Measurements from ENCODE around the gene ABT1. TPM values are rescaled to one million over a fixed set of nuclear protein-coding genes. Genes with fewer than 3 reads are reported as not detected.

ABT1 gene
- total RNA-seq, 1 donor, result 16.4 TPM

GRCh38 chr6:26602262-26602661, 5.5 kb downstream of the ABT1 start:
- TF ChIP-seq, protein P1, sequence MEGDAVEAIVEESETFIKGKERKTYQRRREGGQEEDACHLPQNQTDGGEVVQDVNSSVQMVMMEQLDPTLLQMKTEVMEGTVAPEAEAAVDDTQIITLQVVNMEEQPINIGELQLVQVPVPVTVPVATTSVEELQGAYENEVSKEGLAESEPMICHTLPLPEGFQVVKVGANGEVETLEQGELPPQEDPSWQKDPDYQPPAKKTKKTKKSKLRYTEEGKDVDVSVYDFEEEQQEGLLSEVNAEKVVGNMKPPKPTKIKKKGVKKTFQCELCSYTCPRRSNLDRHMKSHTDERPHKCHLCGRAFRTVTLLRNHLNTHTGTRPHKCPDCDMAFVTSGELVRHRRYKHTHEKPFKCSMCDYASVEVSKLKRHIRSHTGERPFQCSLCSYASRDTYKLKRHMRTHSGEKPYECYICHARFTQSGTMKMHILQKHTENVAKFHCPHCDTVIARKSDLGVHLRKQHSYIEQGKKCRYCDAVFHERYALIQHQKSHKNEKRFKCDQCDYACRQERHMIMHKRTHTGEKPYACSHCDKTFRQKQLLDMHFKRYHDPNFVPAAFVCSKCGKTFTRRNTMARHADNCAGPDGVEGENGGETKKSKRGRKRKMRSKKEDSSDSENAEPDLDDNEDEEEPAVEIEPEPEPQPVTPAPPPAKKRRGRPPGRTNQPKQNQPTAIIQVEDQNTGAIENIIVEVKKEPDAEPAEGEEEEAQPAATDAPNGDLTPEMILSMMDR (IDR thresholded peaks at IDR 0.05; ENCODE audit: insufficient read depth, low read depth, low read length), result no peak
- no peak for DNase-seq (ENCODE audit: low read depth)
- no peak overlapping the region for H3K4me3 ChIP-seq (ENCODE audit: low read depth, low read length)

- no peak for DNase-seq (ENCODE audit: low read depth)
- TF ChIP-seq, protein P1 (IDR thresholded peaks at IDR 0.05; ENCODE audit: insufficient read depth, low read depth, low read length), result no peak
These were observed 7.3 kb downstream of the ABT1 start for GRCh38 chr6:26604026-26604425.

DNA sequence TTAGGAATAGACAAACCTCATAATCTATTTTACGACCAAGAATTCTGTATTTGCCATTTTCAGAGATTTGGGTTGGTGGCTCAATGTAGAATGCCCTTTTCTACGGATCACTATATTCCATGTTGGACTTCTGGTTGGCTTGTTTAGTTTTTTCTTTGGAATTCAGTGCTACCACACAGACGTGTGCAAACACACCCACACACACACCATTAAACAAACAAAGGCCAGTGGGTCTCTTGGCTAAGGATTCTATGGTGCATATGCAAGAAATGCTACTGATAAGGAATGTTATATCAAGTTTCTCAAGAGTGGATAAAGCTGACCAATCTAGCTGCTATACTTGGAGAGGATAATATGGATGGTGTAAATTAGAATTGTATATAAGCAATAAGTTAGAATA, 8.0 kb downstream of the ABT1 start:
- TF ChIP-seq, protein P1 (IDR thresholded peaks at IDR 0.05; ENCODE audit: insufficient read depth, low read depth, low read length), result no peak
- H3K4me3 ChIP-seq (ENCODE audit: low read depth, low read length), result no peak overlapping the region
- DNase-seq (ENCODE audit: low read depth), result no peak

More at GRCh38 chr6:26604026-26604425, 7.3 kb downstream of the ABT1 start:
- H3K4me3 ChIP-seq (ENCODE audit: low read depth, low read length), result no peak overlapping the region

DNA sequence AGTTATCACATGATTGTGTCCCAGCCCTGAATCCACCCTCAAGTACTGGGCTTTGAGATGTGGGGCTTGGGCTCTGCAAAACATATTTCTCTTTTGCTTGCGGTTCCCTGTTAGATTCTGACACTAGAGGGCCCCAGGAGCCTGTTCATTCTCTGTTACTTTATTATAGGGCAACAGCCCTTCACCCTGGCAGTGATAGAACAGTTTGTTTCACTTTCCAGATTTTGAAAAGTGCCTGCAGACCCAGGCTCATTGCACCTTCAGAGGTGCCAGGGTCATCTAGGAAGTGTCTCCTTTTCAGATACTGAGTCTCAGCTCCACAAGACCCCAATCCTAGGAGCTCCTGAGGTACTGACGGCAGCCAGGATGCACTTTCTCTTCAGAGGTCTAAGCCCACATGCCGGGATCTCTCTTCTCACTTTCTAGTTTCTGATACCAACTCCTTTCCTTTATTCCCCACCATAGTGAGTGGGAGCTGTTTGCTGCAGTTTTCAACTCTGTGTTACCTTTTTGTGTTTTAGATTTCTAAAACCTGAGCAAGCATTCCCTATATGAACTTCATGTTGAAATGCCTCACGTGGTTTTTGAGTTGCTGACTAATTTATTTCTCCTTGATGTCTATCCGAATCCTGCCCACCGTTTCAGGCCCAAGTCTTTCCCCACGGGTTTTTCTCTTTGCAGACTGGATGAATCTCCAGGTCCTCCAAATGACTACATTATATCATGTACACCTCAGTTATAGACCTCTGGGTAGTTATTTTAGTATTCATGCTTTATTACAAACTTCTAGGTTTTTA, 10.9 kb downstream of the ABT1 start:
- TF ChIP-seq, protein P1 (IDR thresholded peaks at IDR 0.05; ENCODE audit: insufficient read depth, low read depth, low read length), result peak; percentile 94
- DNase-seq (ENCODE audit: low read depth), result peak; percentile 73
- peak overlapping the region; percentile 31 for H3K4me3 ChIP-seq (ENCODE audit: low read depth, low read length)

DNA sequence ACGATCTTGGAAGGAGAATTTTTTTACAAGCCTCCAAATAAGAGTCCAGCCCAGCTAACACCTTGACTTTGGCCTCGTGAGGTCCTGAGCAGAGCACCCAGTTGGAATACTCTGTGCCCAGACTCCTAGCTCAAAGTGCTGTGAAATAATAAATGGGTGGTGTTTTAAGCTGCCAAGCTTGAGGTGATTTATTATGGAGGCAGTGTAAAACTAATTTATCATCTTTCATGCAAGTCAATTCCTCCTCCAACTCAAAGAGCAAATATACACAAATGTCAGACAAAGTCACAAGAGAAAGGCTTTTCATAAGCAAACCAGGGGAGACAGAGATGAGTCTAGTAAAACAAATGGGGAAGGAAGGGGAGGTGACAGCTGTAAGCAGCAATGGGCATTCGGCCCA, 12.7 kb downstream of the ABT1 start:
- H3K4me3 ChIP-seq (ENCODE audit: low read depth, low read length), result no peak overlapping the region
- TF ChIP-seq, protein P1 (IDR thresholded peaks at IDR 0.05; ENCODE audit: insufficient read depth, low read depth, low read length), result no peak
- no peak for DNase-seq (ENCODE audit: low read depth)

DNA sequence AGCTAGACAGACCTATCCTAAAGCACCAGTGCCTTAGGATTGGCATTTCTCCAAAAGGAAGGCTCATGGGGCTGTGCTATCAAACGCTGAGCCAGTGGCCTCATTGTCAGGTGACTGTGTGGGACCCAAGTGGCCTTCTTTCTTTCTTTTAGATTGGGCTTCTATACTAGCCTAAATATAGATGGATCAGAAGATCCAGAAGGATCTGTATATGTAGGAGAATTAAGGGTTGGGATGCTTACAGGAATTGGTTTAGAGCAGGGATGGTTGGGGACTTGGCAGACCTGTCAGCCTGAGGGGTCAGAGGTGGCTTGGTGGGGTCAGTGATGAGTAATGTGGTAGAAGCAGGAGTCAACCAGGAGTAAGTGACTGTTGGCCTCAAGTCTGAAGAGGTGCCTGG, 14.8 kb downstream of the ABT1 start:
- no peak for DNase-seq (ENCODE audit: low read depth)
- no peak overlapping the region for H3K4me3 ChIP-seq (ENCODE audit: low read depth, low read length)
- TF ChIP-seq, protein P1 (IDR thresholded peaks at IDR 0.05; ENCODE audit: insufficient read depth, low read depth, low read length), result no peak
